ENCODE measurements around the gene CDK14. TPM values are rescaled to one million over a fixed set of nuclear protein-coding genes. Genes with fewer than 3 reads are reported as not detected.

The CDK14 gene
- total and polyA plus RNA-seq, 4 donors: 4.2 to 12.4 (median 7.4) TPM

DNA sequence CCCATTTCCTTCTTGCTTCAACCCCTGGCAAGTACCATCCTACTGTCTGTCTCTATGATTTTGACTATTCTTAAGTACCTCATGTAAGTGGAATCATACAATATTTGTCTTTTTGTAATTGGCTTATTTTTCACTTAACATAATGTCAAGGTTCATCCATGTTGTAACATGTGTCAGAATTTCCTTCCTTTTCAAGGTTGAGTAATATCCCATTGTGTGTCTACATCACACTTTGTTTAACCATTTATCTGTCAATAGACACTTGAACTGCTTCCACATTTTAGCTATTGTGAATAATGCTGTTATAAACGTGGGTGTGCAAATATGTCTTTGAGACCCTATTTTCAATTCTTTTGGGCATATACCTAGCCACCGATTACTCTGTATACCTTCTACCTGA is 14.0 kb upstream of the CDK14 start:
- H3K27me3 ChIP-seq (ENCODE audit: control insufficient read depth in 4 of 4, insufficient read depth in 4 of 4, low read length in 3 of 4): no peaks in the 10 kb centered on the region
- H3K4me3 ChIP-seq (ENCODE audit: low read depth in 1 of 3, low read length in 3 of 3): no peak overlapping the region
- whole genome bisulfite sequencing: 60% methylated on average over 2 of the region's 2 CpGs
- H3K36me3 ChIP-seq (ENCODE audit: control insufficient read depth in 4 of 4, insufficient read depth in 3 of 4, low read depth in 1 of 4, low read length in 3 of 4): no peaks in the 10 kb centered on the region
- H3K27ac ChIP-seq (ENCODE audit: low read depth in 1 of 2, low read length in 2 of 2): no peak overlapping the region
- H3K4me1 ChIP-seq (ENCODE audit: control insufficient read depth in 4 of 4, insufficient read depth in 4 of 4, low read length in 3 of 4): peaks cover 0 to 3% (median 0%) of the 10 kb centered on the region in 4 donors
- no peak overlapping the region for H3K9ac ChIP-seq (ENCODE audit: low read depth in 1 of 2, low read length in 2 of 2)
- H3K9me3 ChIP-seq (ENCODE audit: control insufficient read depth in 4 of 4, low read length in 3 of 4): no peaks in the 10 kb centered on the region
- no peak for DNase-seq (ENCODE audit: low spot score)
- TF ChIP-seq YY1 (IDR thresholded peaks at IDR 0.05): no peak
- TF ChIP-seq, protein P1, sequence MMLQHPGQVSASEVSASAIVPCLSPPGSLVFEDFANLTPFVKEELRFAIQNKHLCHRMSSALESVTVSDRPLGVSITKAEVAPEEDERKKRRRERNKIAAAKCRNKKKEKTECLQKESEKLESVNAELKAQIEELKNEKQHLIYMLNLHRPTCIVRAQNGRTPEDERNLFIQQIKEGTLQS (IDR thresholded peaks at IDR 0.05): no peak
- TF ChIP-seq REST (IDR thresholded peaks at IDR 0.05): no peak
- peak in 1 of 2 donors; percentile 65 for TF ChIP-seq EGR1 (IDR thresholded peaks at IDR 0.05; ENCODE audit: low read depth in 2 of 2)
- TF ChIP-seq SP1 (IDR thresholded peaks at IDR 0.05): no peak
- peak in 1 of 2 donors; percentile 33 for TF ChIP-seq RXRA (IDR thresholded peaks at IDR 0.05)
- no peak for TF ChIP-seq FOXA1 (IDR thresholded peaks at IDR 0.05)
- TF ChIP-seq HNF4A (conservative IDR thresholded peaks at IDR 0.05): peak; percentile 49 to 62
- TF ChIP-seq TAF1 (conservative IDR thresholded peaks at IDR 0.05): no peak
- peak; percentile 16 for TF ChIP-seq MAX (IDR thresholded peaks at IDR 0.05)
- peak; percentile 65 to 73 for TF ChIP-seq JUND (IDR thresholded peaks at IDR 0.05)
- no peak for TF ChIP-seq RAD21 (IDR thresholded peaks at IDR 0.05)
- TF ChIP-seq NR2F2 (IDR thresholded peaks at IDR 0.05): no peak
- TF ChIP-seq, protein P2, sequence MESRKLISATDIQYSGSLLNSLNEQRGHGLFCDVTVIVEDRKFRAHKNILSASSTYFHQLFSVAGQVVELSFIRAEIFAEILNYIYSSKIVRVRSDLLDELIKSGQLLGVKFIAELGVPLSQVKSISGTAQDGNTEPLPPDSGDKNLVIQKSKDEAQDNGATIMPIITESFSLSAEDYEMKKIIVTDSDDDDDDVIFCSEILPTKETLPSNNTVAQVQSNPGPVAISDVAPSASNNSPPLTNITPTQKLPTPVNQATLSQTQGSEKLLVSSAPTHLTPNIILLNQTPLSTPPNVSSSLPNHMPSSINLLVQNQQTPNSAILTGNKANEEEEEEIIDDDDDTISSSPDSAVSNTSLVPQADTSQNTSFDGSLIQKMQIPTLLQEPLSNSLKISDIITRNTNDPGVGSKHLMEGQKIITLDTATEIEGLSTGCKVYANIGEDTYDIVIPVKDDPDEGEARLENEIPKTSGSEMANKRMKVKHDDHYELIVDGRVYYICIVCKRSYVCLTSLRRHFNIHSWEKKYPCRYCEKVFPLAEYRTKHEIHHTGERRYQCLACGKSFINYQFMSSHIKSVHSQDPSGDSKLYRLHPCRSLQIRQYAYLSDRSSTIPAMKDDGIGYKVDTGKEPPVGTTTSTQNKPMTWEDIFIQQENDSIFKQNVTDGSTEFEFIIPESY (IDR thresholded peaks at IDR 0.05): peak; percentile 24
- TF ChIP-seq GABPA (IDR thresholded peaks at IDR 0.05 in 1 of 2, conservative IDR thresholded peaks at IDR 0.05 in 1 of 2): no peak
- peak; percentile 24 for TF ChIP-seq FOXA2 (IDR thresholded peaks at IDR 0.05)
- no peak for TF ChIP-seq CTCF (IDR thresholded peaks at IDR 0.05; ENCODE audit: low read depth, low read length, missing input control)
- TF ChIP-seq HNF4G (IDR thresholded peaks at IDR 0.05): no peak
